AG08396 (cell line): ENCODE measurements around the gene TP53INP2.
A peak's percentile ranks its signal among the peaks of the same experiment; 100 is the strongest.
"Not testable (repeated sequence)": the region's sequence is repeated elsewhere in the genome, so short reads cannot be mapped to it uniquely, and the experiment has no call there.

Experiments used
- DNase-seq: peaks from one replicate; pipeline ENCODE4 v3.0.0; 2012; ENCODE audit warnings: low spot score, mixed read lengths

The TP53INP2 gene

DNA sequence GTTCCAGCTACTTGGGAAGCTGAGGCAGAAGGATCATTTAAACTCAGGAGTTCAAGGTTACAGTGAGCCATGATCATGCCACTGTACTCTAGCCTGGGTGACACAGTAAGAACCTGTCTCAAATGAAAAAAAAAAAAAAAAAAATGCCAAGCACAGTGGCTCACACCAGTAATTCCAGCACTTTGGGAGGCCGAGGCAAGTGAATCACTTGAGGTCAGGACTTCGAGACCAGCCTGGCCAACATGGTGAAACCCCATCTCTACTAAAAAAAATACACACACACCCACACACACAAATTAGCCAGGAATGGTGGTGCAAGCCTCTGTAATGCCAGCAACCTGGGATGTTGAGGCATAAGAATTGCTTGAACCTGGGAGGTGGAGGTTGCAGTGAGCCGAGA is 18.4 kb downstream of the TP53INP2 start:
- not testable (repeated sequence) for DNase-seq

DNA sequence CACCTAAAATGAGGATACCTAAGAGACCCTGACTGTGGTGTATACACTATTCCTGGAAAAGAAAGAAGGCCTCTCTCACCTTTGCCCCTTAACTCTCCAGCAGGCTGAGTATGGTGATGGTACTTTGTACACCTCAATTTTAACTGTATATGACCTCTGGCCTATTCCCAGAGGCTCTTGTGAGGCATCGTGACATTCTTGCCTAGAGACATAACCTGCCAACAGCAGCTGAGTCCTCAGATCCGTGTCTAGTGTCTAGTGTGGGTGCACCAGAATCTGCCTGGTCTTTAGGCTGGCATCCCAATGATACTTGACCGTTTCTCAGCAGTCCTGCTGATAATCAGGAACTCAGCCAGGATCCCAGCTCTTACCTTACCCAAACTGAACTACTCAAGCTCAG is 20.0 kb downstream of the TP53INP2 start:
- DNase-seq, result no peak

- no peak for DNase-seq
These were observed 25.3 kb downstream of the TP53INP2 start for GRCh38 chr20:34729416-34729815.

GRCh38 chr20:34732523-34732922 is 28.4 kb downstream of the TP53INP2 start:
- no peak for DNase-seq

DNA sequence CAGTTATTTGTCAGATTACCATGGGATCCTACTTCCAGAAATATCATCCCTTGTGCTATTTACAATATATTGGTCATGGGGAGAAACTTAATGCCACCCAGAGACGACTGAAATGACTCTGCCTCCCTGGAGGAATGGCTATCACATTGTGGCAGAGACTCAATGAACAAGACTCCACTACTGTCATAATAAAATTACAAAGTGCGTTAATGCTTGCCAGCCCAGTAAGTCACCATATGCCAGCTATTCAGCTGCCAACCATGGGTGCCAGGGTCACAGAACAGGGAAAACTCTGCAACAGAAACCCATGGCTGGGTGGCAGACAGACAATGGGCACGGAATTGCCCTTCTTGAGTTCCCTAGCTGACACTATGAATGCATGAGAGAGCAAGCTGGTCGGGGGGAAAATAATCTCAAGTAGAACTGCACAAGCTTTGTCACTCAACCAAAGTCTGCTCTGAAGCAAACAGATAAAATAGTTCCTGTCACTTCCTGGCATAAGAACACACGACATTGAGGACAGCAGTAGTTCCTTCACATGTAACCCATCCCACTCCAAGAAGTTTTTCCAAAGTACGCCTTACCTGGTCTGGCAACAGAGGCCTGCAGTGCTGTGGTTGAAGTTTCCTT is 32.1 kb downstream of the TP53INP2 start:
- DNase-seq, result no peak

GRCh38 chr20:34743039-34743438 is 38.9 kb downstream of the TP53INP2 start:
- no peak for DNase-seq

GRCh38 chr20:34744340-34744739 is 40.2 kb downstream of the TP53INP2 start:
- no peak for DNase-seq

GRCh38 chr20:34744847-34745246 is 40.7 kb downstream of the TP53INP2 start:
- DNase-seq, result no peak

- no peak for DNase-seq
These were observed 42.5 kb downstream of the TP53INP2 start for GRCh38 chr20:34746674-34747073.

DNA sequence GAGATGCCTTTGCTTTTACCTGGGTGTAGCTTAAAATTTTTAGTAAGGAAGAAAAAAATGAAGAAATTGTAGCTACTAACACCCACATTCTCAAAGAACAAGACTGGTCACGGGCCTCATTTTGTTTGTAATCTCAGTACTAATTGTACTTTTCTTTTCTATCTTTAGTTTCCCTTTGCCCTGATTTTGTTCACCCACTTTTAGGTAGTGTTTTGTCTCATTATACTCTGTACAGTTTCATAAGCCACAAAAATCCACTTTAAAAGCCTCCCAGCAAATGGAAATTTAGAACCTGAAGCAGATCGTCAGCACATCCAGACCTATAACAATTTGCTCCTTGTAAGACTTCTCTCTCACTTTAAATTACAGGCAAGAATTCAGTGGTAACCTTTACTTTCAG is 43.3 kb downstream of the TP53INP2 start:
- DNase-seq, result no peak

GRCh38 chr20:34748709-34749108 is 44.6 kb downstream of the TP53INP2 start:
- no peak for DNase-seq

DNA sequence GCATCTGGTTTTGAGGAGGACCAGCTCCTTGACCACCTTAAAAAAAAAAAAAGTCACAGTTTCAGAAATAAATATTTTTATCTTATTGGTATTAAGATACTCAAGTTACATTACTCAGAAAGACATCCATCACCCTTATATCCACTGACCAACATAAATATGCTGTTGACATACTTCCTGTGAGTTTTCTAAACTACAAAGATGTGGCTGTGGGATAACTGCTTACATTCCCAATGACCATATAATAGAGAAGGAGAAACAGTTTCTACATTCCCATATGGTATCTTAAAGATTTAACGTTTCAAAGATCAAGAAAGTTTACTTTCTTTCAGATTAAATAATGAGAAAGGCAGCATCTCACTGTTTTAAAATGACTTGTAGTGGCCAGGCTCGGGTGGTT is 46.3 kb downstream of the TP53INP2 start:
- no peak for DNase-seq

- no peak for DNase-seq
These were observed 47.3 kb downstream of the TP53INP2 start for GRCh38 chr20:34751453-34751852.

DNA sequence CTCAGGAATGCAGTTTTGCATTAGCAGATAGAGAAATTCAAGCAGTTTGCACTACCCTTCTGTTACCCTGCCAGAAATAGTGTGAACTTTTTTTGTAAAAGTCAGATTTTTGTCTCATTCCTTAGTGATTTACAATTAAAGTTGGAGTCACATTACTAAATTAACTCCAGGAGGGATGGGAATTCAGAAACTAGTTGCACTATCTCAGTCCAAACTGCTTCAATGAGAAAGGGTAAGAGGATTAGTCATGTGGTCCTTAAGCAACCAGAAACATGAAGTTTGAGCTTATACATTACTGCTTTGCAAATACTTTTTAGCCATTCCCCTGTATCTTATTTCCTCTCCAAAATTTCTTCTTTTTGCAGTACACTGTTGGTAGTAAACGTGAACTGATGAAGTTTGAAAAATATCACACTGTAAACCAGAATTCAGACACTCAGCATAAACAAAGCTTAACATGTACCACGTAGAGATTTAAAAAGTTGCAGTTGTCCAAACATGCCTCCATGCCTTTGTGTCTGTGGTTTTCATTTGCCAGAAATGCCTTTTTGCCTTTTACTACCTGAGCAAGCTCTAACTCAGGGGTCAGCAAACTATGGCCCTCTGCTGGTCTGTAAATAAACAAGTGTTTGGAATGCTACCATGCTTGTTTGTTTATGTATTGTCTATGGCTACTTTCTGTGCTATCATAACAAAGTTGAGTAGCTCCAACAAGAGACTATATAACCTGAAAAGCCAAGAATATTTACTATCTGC is 49.7 kb downstream of the TP53INP2 start:
- peak; percentile 12 for DNase-seq

GRCh38 chr20:34754611-34755010 is 50.5 kb downstream of the TP53INP2 start:
- DNase-seq, result no peak

- no peak for DNase-seq
These were observed 51.2 kb downstream of the TP53INP2 start for GRCh38 chr20:34755367-34755766.

- no peak for DNase-seq
These were observed 57.9 kb downstream of the TP53INP2 start for GRCh38 chr20:34762031-34762555.
